DMS53 treated with DMSO at 0.1 percent for 48 hours (cell line): ENCODE results near the gene EGLN2.
A peak's percentile ranks its signal among the peaks of the same experiment; 100 is the strongest.
"Not testable (repeated sequence)": the region's sequence is repeated elsewhere in the genome, so short reads cannot be mapped to it uniquely, and the experiment has no call there.

Experiments used
- DNase-seq: peaks from one replicate; lab custom pipeline; 2025; ENCODE audit not compliant: unreplicated experiment; lab: John Stamatoyannopoulos, UW

EGLN2 gene

DNA sequence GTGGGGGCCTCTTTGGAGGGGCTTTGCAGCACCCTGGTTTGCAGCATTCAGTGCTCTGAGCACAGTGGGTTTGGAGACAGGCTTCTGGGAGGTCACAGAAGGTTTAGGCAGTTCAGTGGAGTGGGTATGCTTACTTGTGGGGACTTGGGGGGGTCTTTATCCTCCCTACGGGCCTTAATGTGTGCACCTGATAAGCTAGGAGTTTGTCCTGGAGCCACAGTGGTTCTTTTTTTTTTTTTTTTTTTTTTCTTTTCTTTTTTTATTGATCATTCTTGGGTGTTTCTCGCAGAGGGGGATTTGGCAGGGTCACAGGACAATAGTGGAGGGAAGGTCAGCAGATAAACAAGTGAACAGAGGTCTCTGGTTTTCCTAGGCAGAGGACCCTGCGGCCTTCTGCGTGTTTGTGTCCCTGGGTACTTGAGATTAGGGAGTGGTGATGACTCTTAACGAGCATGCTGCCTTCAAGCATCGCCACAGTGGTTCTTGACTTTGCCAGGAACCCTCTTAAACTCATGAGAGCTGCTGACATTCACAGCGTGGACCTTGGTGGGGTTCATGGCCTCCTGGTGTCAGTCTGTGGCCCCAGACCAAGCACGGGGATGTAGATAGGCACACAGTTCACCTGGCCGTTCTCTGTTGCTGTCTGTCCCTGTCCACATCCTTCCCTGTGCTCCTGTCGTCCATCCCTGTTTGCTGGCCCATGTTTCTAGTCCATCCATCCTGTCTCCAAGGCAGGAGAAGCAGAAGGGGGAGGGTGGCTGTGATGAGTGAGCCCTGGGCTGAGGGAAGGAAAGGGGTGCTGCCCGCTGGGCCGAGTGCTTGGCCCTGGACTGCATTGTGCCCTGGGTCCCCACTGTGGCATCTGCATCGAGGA, 2.7 kb downstream of the EGLN2 start:
- no peak for DNase-seq

DNA sequence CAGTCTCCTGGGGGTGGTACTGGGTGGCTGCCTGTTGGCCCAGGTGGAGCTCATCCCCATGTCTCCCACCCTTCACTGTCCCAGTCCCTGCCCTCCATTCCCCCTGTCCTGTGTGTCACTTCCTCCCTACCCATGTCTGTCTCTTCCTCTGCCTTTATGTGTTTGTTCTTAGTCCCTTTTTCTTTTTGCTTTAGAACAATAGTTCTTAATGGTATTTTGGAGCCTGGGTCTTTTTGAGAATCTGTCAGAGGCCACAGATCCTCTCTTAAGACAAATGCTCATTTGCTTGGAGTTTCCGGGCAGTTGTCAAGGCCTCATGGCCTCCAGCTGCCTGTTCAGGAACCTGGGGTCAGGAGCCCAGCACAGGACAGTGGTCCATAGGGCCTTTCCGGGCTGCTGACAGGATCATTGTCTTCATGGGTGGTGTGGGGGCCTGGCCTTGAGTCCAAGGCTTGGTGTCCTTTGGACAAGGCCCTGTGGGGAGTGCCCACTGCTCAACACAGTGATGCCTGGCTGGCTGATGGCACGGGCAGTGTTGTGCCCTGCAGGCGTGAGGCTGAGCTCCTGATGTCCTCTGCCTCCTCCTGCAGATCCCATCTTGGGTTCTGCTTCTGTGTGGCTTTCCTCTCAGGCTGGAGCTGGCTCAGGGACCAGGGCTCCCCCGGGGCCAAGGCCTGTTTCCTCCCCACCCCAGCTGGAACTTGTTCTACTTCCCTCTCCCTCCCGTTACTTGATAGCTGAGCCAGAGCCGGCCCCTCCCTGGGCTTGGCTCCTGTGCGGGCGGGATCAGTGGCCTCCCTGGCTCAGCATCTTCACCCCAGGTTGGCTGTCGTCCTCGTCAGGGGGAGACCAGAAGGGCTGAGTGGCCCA, 3.5 kb downstream of the EGLN2 start:
- no peak for DNase-seq

DNA sequence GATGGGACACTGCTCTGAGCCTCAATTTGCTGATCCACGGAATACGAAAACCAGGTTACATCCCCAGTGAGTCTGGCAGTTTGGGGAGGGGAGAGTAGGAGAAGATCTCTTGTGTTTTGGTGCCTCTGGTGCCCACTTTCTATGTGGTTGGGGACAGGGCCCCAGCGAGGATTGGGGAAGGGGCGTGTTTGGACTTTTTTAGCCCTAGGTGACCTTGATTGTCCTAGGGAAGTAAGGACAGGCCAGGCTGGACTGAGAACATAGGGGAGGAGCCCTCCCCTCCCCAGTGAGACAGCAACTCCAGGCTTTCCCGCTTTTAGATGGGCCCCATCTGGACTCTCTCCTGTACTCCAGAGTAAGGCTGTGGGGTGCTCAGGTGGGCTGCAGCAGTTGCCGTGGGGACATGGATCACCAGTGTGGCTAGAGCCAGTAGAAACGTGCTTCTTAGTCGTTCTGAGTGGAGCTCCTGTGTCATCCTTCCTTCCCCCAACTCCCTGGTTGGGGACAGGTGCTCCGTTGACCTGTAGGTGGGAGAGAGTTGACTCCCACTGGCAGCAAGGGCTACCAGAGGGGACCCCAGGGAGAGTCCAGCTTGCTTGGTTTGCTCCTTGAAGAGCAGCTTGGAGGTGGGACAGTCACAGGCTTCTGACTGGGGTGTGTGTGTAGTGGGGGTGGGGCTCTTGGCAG, 4.3 kb downstream of the EGLN2 start:
- DNase-seq: no peak

DNA sequence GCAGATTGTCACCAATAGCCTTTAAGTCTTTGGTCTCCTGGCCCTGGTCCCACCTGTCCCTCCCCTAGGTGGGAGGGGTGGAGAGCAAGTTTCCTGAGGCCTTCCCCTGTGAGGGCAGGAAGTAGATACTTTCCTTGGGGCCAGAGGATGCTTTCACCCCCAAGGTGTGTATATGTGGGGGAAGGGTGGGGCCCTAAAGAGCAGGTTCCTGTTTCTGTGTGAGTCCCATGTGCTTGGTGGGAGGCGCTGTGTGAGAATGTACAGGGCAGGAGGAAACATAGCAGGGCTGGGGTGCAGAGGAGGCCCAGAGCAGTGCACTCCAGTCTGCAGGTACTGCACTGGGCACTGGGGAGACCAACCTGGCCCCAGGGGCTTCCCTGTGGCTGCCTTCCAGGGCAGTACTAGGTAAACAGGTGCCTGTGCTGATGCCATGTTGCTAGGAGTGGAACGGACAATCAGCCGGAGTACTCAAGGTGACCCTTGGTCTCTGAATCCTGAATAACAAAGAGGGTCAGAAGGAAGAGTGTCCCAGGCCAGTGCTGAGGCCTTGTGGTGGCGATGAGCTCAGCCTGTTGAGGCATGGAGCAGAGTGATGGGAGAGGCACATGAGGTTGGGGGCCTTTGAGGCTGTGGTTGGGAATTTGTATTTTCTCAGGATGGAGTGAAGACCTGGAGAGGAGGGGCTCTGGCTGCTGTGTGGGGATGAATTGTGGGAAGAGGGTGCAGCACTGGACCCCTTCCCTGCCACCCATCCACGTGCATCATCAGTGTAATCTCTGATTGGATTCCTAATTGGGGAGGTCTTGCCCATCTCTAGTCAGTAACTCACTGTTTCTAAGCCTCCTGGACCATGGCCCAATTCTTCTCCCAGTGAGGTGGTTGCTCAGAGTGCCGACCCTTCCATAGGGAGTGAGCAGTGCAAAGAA, 5.1 kb downstream of the EGLN2 start:
- DNase-seq: no peak

DNA sequence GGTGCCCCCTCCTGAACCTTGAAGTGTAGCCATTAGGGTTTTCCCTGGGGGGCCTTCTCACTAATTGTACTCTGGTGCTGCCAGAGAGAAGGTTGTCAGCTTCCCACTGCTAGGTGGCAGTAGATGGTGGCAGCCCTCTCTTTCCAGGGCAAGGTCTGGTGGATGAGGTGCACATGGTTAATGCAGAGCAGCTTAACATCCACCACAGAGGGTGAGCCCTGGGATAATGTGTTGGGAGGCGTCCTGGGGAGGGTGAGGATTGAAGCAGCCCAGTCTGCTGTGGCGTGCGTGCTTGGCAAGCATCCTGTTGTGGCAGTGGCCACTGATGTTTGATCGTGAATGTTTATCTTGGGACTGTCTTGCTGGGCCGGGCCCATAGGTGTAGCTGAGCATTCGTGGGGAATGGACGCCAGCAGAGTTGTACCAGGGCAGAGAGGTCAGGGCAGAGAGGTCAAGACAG, 5.8 kb downstream of the EGLN2 start:
- DNase-seq: no peak

DNA sequence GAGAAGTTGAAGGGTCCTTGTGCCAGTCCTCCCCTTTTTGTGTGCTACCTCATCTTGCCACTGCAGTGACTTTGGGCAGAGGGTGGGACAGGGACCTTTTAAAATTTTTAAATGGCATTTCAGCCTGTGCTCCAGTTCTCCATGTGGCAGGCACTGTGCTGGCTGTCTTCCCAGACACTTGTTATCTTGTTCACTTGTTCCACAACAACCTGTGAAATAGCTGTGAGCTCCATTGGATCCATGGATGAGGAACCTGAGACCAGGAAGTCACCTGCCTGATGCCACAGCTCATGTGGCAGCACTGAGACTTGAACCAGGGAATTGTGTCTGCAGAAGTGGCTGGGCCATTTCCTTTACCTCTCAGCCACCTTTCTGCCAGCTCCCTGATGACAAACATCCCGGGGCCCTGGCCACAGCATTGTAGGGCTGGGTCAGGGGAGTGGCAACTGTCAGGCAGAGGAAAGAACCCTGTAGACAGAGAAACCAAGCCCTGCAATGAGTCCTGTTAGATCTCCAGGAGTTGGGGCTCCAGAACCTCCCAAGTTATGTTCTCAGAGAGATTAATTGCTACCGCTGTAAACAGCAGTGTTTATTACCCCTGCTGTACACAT, 6.4 kb downstream of the EGLN2 start:
- no peak for DNase-seq

DNA sequence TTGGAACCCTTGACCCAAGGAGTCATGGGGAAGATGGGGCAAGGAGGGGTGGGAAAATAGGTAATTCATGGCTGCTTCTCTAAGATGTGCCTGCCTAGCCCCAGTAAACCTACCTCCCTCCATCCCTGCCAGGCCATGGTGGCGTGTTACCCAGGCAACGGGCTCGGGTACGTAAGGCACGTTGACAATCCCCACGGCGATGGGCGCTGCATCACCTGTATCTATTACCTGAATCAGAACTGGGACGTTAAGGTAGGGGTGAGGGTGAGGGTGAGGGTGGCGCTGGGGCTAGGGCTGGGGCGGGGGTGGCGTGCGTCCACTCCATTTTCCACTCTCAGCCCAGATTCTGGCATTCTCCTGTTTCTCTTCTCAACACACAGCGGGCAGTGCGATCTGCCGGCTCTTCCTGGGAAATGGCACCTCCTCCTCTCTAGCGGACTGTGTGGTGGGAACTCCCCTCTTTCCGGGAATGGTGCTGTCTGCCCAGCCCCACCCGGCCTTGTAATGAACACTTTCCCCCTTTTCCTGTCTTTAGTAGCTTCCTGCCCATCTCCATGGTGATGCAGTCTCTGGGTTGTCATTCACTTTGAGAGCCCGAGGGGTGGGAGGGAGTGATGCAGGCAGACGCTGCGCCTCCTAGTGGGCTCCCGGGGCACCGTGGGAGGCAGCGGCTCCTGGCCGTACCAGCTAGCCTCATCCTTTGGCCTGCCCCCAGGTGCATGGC, 7.6 kb downstream of the EGLN2 start:
- no peak for DNase-seq

DNA sequence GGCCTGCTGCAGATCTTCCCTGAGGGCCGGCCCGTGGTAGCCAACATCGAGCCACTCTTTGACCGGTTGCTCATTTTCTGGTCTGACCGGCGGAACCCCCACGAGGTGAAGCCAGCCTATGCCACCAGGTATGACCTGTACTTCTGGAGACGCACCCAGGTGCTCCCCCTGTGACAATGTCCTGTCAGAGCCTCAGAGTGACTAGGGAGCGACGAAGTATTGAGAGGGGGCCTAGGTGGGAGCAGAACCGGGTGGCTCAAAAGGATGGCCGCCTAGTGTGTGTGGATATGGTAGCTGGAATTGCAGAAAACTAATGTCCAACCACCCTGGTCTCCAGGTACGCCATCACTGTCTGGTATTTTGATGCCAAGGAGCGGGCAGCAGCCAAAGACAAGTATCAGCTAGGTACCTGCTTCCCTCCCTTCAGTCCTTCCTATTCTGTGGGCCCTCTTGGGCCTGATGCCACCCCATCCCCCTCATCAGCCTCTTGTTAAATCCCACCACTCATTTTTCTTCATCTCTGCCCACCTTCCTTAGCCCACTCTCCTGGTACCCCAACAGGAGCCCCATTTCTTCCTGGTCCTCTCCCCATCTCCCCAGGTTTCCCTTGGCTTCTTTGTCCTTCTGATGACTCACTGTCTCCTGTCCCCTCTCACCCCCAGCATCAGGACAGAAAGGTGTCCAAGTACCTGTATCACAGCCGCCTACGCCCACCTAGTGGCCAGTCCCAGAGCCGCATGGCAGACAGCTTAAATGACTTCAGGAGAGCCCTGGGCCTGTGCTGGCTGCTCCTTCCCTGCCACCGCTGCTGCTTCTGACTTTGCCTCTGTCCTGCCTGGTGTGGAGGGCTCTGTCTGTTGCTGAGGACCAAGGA, 8.4 kb downstream of the EGLN2 start:
- DNase-seq: peak; percentile 28

DNA sequence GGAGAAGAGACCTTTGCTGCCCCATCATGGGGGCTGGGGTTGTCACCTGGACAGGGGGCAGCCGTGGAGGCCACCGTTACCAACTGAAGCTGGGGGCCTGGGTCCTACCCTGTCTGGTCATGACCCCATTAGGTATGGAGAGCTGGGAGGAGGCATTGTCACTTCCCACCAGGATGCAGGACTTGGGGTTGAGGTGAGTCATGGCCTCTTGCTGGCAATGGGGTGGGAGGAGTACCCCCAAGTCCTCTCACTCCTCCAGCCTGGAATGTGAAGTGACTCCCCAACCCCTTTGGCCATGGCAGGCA, 9.0 kb downstream of the EGLN2 start:
- no peak for DNase-seq

DNA sequence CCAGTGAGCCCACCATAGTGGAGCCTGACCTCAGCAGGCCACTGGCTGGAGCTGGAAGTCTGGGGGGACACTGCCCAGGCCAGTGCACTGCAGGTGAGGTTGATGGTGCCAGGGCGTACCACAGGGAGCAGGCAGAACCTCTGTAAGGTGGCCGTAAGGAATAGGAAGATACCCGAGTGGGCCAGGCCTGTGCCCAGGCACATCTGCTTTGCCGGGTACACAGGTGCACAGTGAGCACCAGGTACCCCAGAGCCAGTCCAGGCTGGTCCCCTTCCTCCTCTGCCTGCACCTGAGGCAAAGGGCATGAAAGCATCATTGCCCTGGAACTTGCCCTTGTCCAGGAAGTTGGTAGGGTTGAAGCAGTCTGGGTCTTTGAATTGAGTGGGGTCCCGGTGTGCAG, 9.5 kb downstream of the EGLN2 start:
- DNase-seq: no peak

DNA sequence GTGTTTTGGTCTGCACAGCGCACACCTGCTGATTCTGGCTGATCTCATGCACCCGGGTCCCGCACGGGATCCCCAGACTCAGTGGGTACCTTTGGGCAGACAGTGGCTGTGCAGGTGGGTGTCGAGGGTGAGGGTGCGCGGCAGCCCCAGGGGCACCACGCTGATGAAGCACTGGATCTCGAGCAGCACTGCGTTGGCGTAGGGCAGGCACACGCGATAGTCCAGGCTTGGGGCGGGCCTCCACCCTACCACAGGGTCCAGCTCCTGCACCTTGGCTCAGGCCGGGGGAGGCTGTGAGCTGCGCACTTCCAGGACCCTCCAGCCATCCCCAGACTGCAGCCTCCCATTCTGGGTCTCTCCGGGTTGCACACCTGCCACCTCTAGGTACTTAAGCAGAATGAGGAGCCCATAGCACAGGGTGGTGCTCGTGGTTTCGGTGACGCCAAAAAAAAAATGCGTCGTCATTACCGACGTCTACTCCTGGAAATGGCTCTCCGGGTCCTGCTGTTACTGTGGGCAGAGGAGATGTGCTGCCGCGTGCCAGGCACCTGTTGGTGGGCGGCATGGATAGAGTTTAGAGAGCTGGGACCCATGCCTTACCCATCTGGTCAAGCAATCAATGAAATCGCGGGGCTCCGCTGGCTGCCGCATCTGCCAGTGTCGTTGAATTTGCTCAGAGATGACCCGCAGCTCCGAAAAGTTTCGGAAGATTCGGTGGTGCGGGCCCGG, 10.5 kb downstream of the EGLN2 start:
- no peak for DNase-seq

DNA sequence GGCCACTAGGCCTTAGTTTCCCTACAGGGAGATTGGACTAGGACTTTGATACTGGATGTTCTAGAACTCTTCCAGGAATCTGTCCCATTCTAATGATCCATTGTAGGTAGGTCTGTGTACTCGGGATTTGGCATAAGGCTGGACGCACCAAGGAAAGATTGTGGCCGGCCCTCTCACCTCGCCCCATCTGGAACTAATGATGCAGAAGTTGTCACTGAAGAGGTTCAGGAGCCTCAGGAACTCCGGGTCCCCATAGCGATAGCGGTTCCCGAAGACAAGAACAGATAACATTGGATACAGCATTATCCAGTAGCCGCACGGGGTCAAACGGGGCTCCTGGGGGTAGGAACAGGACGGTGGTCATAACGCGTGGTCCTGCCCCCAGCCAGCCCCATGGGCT, 11.2 kb downstream of the EGLN2 start:
- DNase-seq: no peak

DNA sequence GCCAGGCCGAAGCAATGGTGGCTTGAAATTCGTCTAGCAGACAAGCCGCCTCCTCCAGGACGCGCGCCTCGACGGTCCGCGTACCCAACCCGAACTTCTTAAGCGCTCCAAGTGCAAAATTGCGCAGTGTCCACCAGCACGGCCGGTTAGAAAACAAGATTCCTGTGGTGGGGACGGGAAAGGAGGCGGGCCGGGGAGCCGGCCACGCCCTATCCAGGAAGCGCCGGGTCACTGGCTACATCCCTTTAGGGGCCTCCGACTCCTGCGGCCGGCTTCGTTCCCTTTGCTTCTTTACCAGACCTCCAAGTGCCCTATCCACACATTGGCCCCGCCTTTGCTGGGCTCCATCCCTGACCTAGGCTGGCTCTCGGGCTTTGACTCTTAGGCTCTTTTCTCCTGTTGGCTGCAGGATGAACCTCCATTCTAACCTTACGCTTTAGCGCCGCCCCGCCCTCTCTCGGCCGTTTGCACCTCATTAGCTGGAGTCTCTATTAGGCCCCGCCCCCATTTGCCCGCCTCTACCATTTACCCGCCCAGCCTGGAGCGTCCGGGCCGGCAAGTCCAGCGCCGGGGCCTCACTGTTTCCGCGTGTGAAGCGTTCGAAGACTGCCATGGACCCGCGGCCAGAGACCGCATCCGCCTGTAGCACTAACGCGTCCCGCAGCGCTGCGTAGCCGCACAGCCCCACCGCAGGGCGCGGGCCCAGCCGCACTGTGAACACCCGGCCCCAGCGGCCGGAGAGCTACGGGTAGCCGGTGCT, 11.8 kb downstream of the EGLN2 start:
- DNase-seq: peak; percentile 81

DNA sequence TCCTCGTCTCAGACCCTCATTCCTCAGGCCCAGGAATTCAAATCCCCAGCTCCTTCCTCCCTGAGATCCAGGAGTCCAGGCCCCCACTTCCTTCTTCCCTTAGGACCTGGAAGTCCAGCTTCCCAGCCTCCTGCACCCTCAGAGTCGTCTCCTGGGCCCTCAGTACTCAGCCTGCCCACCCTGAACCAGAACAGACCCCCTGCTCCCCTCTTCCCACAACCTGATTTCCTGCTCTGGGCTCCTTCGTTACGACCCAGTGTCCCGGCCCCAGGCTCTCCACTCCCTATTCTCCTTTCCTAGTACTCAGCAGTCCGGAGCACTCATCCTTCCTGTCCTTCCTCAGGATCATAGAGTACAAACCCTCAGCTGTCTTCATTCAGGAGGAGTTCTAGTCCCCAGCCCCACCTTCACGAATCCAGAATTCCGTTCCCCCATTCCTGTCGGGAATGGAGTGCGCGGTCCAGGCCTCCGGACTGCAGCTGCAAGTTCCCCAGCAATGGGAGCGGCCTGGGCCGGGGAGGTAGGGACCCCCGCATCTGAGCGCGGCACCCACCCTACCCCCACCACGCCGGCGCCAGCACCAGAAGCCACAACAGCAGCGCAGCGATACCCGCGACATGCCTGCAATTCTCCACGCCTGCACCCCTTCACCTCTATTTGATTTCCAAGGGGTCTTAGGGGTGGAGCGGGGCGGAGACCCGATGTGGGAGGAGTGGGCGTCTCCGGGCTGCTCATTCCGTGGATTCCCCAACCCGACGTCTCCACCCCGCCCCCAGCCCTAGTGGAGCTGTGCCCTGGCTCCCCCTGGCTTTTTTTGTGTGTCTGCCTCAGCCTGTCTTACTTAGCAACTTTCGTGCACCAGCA, 12.7 kb downstream of the EGLN2 start:
- no peak for DNase-seq

DNA sequence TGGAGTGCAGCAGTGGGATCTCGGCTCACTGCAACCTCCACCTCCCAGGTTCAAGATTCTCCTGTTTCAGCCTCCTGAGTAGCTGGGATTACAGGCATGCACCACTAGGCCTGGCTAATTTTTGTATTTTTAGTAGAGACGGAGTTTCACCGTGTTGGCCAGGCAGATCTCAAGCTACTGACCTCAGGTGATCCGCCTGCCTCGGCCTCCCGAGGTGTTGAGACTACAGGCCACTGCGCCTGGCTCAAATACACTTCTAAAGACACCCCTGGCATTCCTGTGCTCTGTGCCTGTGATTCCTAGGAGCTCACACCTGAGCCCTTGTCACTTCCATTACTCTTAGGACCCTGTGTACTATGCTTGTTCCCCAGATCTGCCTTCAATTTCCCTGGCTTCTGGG, 13.6 kb downstream of the EGLN2 start:
- DNase-seq: not testable (repeated sequence)

DNA sequence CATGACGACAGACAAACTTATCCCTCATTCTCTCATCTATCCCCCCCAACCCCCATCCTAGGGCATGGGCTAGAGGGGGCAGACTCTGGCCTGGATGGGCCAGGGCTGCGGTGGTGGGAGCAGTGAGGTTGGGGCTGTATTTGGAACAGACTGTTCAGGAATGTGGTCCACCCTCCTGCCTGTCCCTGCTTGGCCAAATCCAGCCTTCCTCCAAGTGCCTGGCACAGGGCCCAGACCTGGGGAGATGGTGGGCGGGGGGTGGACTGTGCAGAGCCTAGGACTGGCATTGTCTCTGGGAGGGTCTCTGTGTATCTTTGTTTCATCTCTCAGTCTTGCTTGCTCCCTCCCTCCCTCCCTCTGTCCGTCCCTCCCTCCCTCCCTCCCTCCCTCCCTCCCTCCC, 14.2 kb downstream of the EGLN2 start:
- DNase-seq: no peak
